ENCODE measurements around the gene RNASEL.

DNA sequence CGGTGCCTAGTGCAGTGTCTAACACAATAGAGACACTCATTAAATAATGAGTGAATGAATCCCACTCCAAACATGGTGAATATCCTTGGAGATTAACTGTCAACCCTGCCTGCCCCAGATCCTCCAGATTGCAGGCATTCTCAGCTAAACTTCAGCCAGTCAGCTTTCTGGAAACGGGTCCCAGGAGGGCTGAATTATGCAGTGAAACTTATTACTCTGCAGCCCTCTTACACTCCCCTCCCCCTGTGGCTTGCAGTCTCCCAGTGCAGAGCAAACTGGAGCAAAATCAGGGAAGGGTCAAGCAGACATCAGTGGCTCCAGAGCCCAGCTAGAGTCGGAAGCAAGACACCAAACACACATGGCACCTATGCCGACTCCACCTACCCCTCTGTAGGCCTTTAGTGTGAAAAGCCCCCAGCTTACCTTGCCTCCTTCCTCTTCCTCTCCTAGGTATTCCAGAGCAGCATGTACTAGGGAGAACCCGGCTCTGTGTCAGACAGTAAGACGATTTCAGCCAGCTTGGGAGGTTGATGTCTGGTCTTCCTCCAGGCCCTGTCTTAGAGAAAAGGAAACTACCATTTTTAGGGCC, 21.6 kb upstream of the RNASEL start:
- TF ChIP-seq, protein P1, sequence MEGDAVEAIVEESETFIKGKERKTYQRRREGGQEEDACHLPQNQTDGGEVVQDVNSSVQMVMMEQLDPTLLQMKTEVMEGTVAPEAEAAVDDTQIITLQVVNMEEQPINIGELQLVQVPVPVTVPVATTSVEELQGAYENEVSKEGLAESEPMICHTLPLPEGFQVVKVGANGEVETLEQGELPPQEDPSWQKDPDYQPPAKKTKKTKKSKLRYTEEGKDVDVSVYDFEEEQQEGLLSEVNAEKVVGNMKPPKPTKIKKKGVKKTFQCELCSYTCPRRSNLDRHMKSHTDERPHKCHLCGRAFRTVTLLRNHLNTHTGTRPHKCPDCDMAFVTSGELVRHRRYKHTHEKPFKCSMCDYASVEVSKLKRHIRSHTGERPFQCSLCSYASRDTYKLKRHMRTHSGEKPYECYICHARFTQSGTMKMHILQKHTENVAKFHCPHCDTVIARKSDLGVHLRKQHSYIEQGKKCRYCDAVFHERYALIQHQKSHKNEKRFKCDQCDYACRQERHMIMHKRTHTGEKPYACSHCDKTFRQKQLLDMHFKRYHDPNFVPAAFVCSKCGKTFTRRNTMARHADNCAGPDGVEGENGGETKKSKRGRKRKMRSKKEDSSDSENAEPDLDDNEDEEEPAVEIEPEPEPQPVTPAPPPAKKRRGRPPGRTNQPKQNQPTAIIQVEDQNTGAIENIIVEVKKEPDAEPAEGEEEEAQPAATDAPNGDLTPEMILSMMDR (conservative IDR thresholded peaks at IDR 0.05; ENCODE audit: low read depth in 2 of 2), result no peak
- TF ChIP-seq POLR2AphosphoS5 (IDR thresholded peaks at IDR 0.05; ENCODE audit: low read depth) (no peak), CREB1 (CRISPR knock-in tag; IDR thresholded peaks at IDR 0.05; ENCODE audit: low read depth) (no peak), EZH2phosphoT487 (IDR thresholded peaks at IDR 0.05; ENCODE audit: unreplicated experiment) (no peak), JUNB (IDR thresholded peaks at IDR 0.05; ENCODE audit: unreplicated experiment) (no peak), EZH2 (IDR thresholded peaks at IDR 0.05; ENCODE audit: low read depth, unreplicated experiment) (no peak), ZNF114 (CRISPR knock-in tag; IDR thresholded peaks at IDR 0.05) (no peak), STAT1 (IDR thresholded peaks at IDR 0.05; ENCODE audit: unreplicated experiment) (no peak), ZNF331 (CRISPR knock-in tag; IDR thresholded peaks at IDR 0.05; ENCODE audit: low read depth) (no peak)
- TF ChIP-seq, protein P2, sequence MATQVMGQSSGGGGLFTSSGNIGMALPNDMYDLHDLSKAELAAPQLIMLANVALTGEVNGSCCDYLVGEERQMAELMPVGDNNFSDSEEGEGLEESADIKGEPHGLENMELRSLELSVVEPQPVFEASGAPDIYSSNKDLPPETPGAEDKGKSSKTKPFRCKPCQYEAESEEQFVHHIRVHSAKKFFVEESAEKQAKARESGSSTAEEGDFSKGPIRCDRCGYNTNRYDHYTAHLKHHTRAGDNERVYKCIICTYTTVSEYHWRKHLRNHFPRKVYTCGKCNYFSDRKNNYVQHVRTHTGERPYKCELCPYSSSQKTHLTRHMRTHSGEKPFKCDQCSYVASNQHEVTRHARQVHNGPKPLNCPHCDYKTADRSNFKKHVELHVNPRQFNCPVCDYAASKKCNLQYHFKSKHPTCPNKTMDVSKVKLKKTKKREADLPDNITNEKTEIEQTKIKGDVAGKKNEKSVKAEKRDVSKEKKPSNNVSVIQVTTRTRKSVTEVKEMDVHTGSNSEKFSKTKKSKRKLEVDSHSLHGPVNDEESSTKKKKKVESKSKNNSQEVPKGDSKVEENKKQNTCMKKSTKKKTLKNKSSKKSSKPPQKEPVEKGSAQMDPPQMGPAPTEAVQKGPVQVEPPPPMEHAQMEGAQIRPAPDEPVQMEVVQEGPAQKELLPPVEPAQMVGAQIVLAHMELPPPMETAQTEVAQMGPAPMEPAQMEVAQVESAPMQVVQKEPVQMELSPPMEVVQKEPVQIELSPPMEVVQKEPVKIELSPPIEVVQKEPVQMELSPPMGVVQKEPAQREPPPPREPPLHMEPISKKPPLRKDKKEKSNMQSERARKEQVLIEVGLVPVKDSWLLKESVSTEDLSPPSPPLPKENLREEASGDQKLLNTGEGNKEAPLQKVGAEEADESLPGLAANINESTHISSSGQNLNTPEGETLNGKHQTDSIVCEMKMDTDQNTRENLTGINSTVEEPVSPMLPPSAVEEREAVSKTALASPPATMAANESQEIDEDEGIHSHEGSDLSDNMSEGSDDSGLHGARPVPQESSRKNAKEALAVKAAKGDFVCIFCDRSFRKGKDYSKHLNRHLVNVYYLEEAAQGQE (IDR thresholded peaks at IDR 0.05; ENCODE audit: unreplicated experiment), result no peak
- TF ChIP-seq, protein P3, sequence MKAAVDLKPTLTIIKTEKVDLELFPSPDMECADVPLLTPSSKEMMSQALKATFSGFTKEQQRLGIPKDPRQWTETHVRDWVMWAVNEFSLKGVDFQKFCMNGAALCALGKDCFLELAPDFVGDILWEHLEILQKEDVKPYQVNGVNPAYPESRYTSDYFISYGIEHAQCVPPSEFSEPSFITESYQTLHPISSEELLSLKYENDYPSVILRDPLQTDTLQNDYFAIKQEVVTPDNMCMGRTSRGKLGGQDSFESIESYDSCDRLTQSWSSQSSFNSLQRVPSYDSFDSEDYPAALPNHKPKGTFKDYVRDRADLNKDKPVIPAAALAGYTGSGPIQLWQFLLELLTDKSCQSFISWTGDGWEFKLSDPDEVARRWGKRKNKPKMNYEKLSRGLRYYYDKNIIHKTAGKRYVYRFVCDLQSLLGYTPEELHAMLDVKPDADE (IDR thresholded peaks at IDR 0.05), result no peak
- TF ChIP-seq, protein P4, sequence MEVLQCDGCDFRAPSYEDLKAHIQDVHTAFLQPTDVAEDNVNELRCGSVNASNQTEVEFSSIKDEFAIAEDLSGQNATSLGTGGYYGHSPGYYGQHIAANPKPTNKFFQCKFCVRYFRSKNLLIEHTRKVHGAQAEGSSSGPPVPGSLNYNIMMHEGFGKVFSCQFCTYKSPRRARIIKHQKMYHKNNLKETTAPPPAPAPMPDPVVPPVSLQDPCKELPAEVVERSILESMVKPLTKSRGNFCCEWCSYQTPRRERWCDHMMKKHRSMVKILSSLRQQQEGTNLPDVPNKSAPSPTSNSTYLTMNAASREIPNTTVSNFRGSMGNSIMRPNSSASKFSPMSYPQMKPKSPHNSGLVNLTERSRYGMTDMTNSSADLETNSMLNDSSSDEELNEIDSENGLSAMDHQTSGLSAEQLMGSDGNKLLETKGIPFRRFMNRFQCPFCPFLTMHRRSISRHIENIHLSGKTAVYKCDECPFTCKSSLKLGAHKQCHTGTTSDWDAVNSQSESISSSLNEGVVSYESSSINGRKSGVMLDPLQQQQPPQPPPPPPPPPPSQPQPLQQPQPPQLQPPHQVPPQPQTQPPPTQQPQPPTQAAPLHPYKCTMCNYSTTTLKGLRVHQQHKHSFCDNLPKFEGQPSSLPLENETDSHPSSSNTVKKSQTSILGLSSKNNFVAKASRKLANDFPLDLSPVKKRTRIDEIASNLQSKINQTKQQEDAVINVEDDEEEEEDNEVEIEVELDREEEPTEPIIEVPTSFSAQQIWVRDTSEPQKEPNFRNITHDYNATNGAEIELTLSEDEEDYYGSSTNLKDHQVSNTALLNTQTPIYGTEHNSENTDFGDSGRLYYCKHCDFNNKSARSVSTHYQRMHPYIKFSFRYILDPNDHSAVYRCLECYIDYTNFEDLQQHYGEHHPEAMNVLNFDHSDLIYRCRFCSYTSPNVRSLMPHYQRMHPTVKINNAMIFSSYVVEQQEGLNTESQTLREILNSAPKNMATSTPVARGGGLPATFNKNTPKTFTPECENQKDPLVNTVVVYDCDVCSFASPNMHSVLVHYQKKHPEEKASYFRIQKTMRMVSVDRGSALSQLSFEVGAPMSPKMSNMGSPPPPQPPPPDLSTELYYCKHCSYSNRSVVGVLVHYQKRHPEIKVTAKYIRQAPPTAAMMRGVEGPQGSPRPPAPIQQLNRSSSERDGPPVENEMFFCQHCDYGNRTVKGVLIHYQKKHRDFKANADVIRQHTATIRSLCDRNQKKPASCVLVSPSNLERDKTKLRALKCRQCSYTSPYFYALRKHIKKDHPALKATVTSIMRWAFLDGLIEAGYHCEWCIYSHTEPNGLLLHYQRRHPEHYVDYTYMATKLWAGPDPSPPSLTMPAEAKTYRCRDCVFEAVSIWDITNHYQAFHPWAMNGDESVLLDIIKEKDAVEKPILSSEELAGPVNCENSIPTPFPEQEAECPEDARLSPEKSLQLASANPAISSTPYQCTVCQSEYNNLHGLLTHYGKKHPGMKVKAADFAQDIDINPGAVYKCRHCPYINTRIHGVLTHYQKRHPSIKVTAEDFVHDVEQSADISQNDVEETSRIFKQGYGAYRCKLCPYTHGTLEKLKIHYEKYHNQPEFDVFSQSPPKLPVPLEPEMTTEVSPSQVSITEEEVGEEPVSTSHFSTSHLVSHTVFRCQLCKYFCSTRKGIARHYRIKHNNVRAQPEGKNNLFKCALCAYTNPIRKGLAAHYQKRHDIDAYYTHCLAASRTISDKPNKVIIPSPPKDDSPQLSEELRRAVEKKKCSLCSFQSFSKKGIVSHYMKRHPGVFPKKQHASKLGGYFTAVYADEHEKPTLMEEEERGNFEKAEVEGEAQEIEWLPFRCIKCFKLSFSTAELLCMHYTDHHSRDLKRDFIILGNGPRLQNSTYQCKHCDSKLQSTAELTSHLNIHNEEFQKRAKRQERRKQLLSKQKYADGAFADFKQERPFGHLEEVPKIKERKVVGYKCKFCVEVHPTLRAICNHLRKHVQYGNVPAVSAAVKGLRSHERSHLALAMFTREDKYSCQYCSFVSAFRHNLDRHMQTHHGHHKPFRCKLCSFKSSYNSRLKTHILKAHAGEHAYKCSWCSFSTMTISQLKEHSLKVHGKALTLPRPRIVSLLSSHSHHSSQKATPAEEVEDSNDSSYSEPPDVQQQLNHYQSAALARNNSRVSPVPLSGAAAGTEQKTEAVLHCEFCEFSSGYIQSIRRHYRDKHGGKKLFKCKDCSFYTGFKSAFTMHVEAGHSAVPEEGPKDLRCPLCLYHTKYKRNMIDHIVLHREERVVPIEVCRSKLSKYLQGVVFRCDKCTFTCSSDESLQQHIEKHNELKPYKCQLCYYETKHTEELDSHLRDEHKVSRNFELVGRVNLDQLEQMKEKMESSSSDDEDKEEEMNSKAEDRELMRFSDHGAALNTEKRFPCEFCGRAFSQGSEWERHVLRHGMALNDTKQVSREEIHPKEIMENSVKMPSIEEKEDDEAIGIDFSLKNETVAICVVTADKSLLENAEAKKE (CRISPR knock-in tag; IDR thresholded peaks at IDR 0.05), result no peak

All from GM23338 (cell line).